HEK293T (cell line): ENCODE results near the gene TIAL1.

Experiments
- ARNT ChIP-seq: fragments of 450-650 bp; IDR thresholded peaks from 2 replicates; pipeline ENCODE4 v1.6.1; 2017; ENCODE audit warnings: mild to moderate bottlenecking
- FOXM1 ChIP-seq: fragments of 450-650 bp; IDR thresholded peaks from 2 replicates; pipeline ENCODE4 v1.6.1; 2017; ENCODE audit warnings: mild to moderate bottlenecking, borderline replicate concordance
- SP1 ChIP-seq: fragments of 450-650 bp; IDR thresholded peaks from 2 replicates; pipeline ENCODE4 v1.6.1; 2017
- TARDBP ChIP-seq: fragments of 450-650 bp; IDR thresholded peaks from 2 replicates; pipeline ENCODE4 v1.6.1; 2016

- TF ChIP-seq ARNT (no peak), SP1 (no peak), TARDBP (no peak), FOXM1 (no peak)
Observed at GRCh38 chr10:119535305-119535704, 61.5 kb downstream of the TIAL1 start.
